HFFc6 (cell line): Measurements from ENCODE around the gene SLC25A1. TPM values are rescaled to one million over a fixed set of nuclear protein-coding genes. Genes with fewer than 3 reads are reported as not detected.

Source experiments
- DNase-seq: peaks from one replicate; pipeline ENCODE4 v3.0.0-alpha.2; 2018
- H3K27ac Mint-ChIP-seq: 2 replicates; pipeline ENCODE4 v1.8.0; 2020; ENCODE audit warnings: mild to moderate bottlenecking, mixed read lengths
- H3K27me3 Mint-ChIP-seq: 2 replicates; pipeline ENCODE4 v1.8.0; 2021; ENCODE audit warnings: mild to moderate bottlenecking, moderate library complexity, mixed read lengths; ENCODE audit not compliant: insufficient read depth
- H3K36me3 Mint-ChIP-seq: 2 replicates; pipeline ENCODE4 v1.8.0; 2021; ENCODE audit warnings: low read depth, mixed read lengths
- H3K4me1 Mint-ChIP-seq: 2 replicates; pipeline ENCODE4 v1.8.0; 2020; ENCODE audit warnings: low read depth, mixed read lengths
- H3K4me3 Mint-ChIP-seq: 2 replicates; pipeline ENCODE4 v1.8.0; 2020; ENCODE audit warnings: mild to moderate bottlenecking, moderate library complexity, mixed read lengths
- H3K9me3 Mint-ChIP-seq: 2 replicates; pipeline ENCODE4 v1.8.0; 2020; ENCODE audit warnings: mild to moderate bottlenecking, mixed read lengths
- CTCF ChIP-seq: fragments of 200-600 bp; sonication (generic); IDR thresholded peaks from 2 replicates; pipeline ENCODE4 v1.5.0; 2021; ENCODE audit warnings: antibody characterized with exemption, mild to moderate bottlenecking
- total RNA-seq, 6 experiments: library from RNA; stranded (reverse); fragmentation: NEBNext Ultra II Directional; extraction: Animal tissue kit (Norgen Biotek cat#: 25700); gene quantifications; 2 replicates in 1 of 6; 3 replicates in 5 of 6; pipeline ENCODE4 v1.2.3, GENCODE V29; 2021

SLC25A1 gene
- total RNA-seq, 6 experiments from 2014 or later, result 102 to 124 (median 108) TPM

- Mint-ChIP-seq H3K9me3 (no peaks in the 10 kb centered on the region), H3K4me3 (no peak overlapping the region), H3K27ac (no peak overlapping the region), H3K36me3 (peaks cover 21% of the 10 kb centered on the region), H3K27me3 (peaks cover 2% of the 10 kb centered on the region; the same call in 1 of the 2 replicates), H3K4me1 (no peaks in the 10 kb centered on the region)
- TF ChIP-seq CTCF, result no peak
- no peak for DNase-seq
Observed at GRCh38 chr22:19132693-19133400, 45.7 kb downstream of the SLC25A1 start.

- Mint-ChIP-seq H3K4me3 (no peak overlapping the region), H3K27me3 (peaks cover 2% of the 10 kb centered on the region), H3K27ac (no peak overlapping the region), H3K4me1 (no peaks in the 10 kb centered on the region), H3K36me3 (peaks cover 21% of the 10 kb centered on the region), H3K9me3 (no peaks in the 10 kb centered on the region)
- DNase-seq, result no peak
- TF ChIP-seq CTCF, result no peak
Observed at GRCh38 chr22:19132153-19132552, 46.4 kb downstream of the SLC25A1 start.

- H3K9me3 Mint-ChIP-seq, result no peaks in the 10 kb centered on the region
- peaks cover 19% of the 10 kb centered on the region for H3K36me3 Mint-ChIP-seq
- H3K4me1 Mint-ChIP-seq, result no peaks in the 10 kb centered on the region
- no peak overlapping the region for H3K4me3 Mint-ChIP-seq
- no peak for TF ChIP-seq CTCF
- H3K27ac Mint-ChIP-seq, result no peak overlapping the region
- H3K27me3 Mint-ChIP-seq, result peaks cover 2% of the 10 kb centered on the region
- no peak for DNase-seq
Observed at GRCh38 chr22:19131685-19132015, 46.9 kb downstream of the SLC25A1 start.

GRCh38 chr22:19130959-19131684 is 47.4 kb downstream of the SLC25A1 start, which contains the start of gene TSSK2:
TSSK2 (plus strand) TSS chr22:19131308; CDS start chr22:19131400, 92 bp downstream.
- no peak for TF ChIP-seq CTCF
- no peak within 1 kb of the TSS for H3K4me3 Mint-ChIP-seq
- DNase-seq, result no peak
- no peak within 1 kb of the TSS for H3K27ac Mint-ChIP-seq
- no peaks in the 10 kb centered on the region for H3K9me3 Mint-ChIP-seq
- H3K27me3 Mint-ChIP-seq, result peaks cover 2% of the 10 kb centered on the region
- no peaks in the 10 kb centered on the region for H3K4me1 Mint-ChIP-seq
- H3K36me3 Mint-ChIP-seq, result peaks cover 17% of the 10 kb centered on the region

- DNase-seq, result no peak
- TF ChIP-seq CTCF, result no peak
- Mint-ChIP-seq H3K36me3 (peaks cover 9% of the 10 kb centered on the region; the same call in 1 of the 2 replicates), H3K4me3 (no peak overlapping the region), H3K4me1 (no peaks in the 10 kb centered on the region), H3K9me3 (no peaks in the 10 kb centered on the region), H3K27ac (no peak overlapping the region), H3K27me3 (peaks cover 7% of the 10 kb centered on the region)
Observed at GRCh38 chr22:19129871-19130270, 48.7 kb downstream of the SLC25A1 start.
